ENCODE measurements around the gene FRS2. TPM values are rescaled to one million over a fixed set of nuclear protein-coding genes. Genes with fewer than 3 reads are reported as not detected.

FRS2 gene
- total and polyA plus RNA-seq, 2 of the 4 experiments (the other 2 are of a cell fraction) = 12.4 to 58.3 TPM

- no peak within 1 kb of the TSS for H2AFZ ChIP-seq (replicated peaks; ENCODE audit: low read length, poor library complexity)
- dilution Hi-C loops (cut with HindIII; ENCODE audit: low sequenced_read_pairs, unreplicated experiment) = no loop called here
- no peak within 1 kb of the TSS for H3K27ac ChIP-seq (ENCODE audit: insufficient read depth, low read length)
- TF ChIP-seq MAFK (IDR thresholded peaks at IDR 0.05; ENCODE audit: low read depth, low read length) = no peak
- TF ChIP-seq CEBPB (IDR thresholded peaks at IDR 0.05; ENCODE audit: low read depth, low read length) = no peak
- TF ChIP-seq NFE2L2 (IDR thresholded peaks at IDR 0.05; ENCODE audit: low read depth, low read length) = no peak
- TF ChIP-seq SMC3 (IDR thresholded peaks at IDR 0.05; ENCODE audit: low read depth, low read length) = no peak
- no peak for TF ChIP-seq BHLHE40 (IDR thresholded peaks at IDR 0.05; ENCODE audit: low read depth, low read length)
- no peak for TF ChIP-seq CHD1 (IDR thresholded peaks at IDR 0.05; ENCODE audit: low read depth, low read length)
- TF ChIP-seq MXI1 (IDR thresholded peaks at IDR 0.05; ENCODE audit: borderline replicate concordance, low read depth, low read length) = no peak
- no peak for TF ChIP-seq RAD21 (IDR thresholded peaks at IDR 0.05; ENCODE audit: low read length)
- TF ChIP-seq FOS (IDR thresholded peaks at IDR 0.05; ENCODE audit: low read depth, low read length) = no peak
- TF ChIP-seq, protein P1, sequence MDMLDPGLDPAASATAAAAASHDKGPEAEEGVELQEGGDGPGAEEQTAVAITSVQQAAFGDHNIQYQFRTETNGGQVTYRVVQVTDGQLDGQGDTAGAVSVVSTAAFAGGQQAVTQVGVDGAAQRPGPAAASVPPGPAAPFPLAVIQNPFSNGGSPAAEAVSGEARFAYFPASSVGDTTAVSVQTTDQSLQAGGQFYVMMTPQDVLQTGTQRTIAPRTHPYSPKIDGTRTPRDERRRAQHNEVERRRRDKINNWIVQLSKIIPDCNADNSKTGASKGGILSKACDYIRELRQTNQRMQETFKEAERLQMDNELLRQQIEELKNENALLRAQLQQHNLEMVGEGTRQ (IDR thresholded peaks at IDR 0.05; ENCODE audit: low read depth, low read length) = no peak
- no peak within 1 kb of the TSS for H4K5ac ChIP-seq (ENCODE audit: low read depth, low read length)
- H2AK9ac ChIP-seq (replicated peaks; ENCODE audit: low read depth, low read length, poor library complexity) = no peak within 1 kb of the TSS
- H3K9me1 ChIP-seq (ENCODE audit: insufficient read depth, low read length) = no peaks in the 10 kb centered on the region
- 73% methylated on average over 7 of the region's 11 CpGs; no CpG with 5 or more reads in 1 of the 2 experiments for WGBS, 2 experiments (ENCODE audit: extremely low coverage in 2 of 2, insufficient read length in 1 of 2)
- intact Hi-C loops (cut with micrococcal nuclease) = loop anchor here (5.0 kb wide), 1 partner anchor 52 kb away; no protein-coding TSS in a partner anchor
- no peak within 1 kb of the TSS for H3K23ac ChIP-seq (ENCODE audit: low read depth, low read length)
- H4K20me1 ChIP-seq (ENCODE audit: insufficient read depth, low read length) = no peaks in the 10 kb centered on the region
- no peak within 1 kb of the TSS for H3K9ac ChIP-seq (ENCODE audit: low read depth, low read length)
- in situ Hi-C loops (cut with MboI; ENCODE audit: low sequenced_read_pairs) = no loop called here
- no peaks in the 10 kb centered on the region for H3K36me3 ChIP-seq (ENCODE audit: control insufficient read depth, insufficient read depth, low read length)
- H3K14ac ChIP-seq (replicated peaks; ENCODE audit: low read depth, low read length) = no peak within 1 kb of the TSS
- H3K9me3 ChIP-seq (ENCODE audit: control insufficient read depth, insufficient read depth, low read length) = no peaks in the 10 kb centered on the region
- H4K91ac ChIP-seq (ENCODE audit: insufficient read depth, low read depth, low read length) = no peak within 1 kb of the TSS
- no peaks in the 10 kb centered on the region for H3K79me1 ChIP-seq (ENCODE audit: low read depth in 1 of 2, low read length in 2 of 2)
- DNase-seq (no peak), ATAC-seq (ENCODE audit: low read depth) (no peak)
- H3K56ac ChIP-seq (ENCODE audit: extremely low read depth, insufficient read depth, low read length) = no peak within 1 kb of the TSS
- H2BK20ac ChIP-seq (ENCODE audit: low read depth, low read length) = no peak within 1 kb of the TSS
- no peak within 1 kb of the TSS for H3K4me2 ChIP-seq (ENCODE audit: low read depth, low read length)
- no TSS peak for BruUV-seq (replicated peaks)
- no peaks in the 10 kb centered on the region for H3K4me1 ChIP-seq (ENCODE audit: control insufficient read depth, insufficient read depth, low read length)
- H3K4me3 ChIP-seq (ENCODE audit: insufficient read depth, low read depth, low read length) = no peak within 1 kb of the TSS
- no peak within 1 kb of the TSS for H4K8ac ChIP-seq (ENCODE audit: low read depth in 2 of 2, low read length in 2 of 2)
- H2BK120ac ChIP-seq (ENCODE audit: low read depth, low read length) = no peak within 1 kb of the TSS
- H3K27me3 ChIP-seq (ENCODE audit: control insufficient read depth, insufficient read depth, low read length) = peaks cover 4% of the 10 kb centered on the region
- POLR2A ChIA-PET (ENCODE audit: unreplicated experiment) = interaction anchor here (0.6 kb wide), 1 partner anchor 38 kb away, joined by 3 read pairs; no protein-coding TSS in a partner anchor
- CTCF ChIA-PET = no interaction called here
- H2BK15ac ChIP-seq (ENCODE audit: low read depth, low read length) = no peak within 1 kb of the TSS
- H2BK5ac ChIP-seq (ENCODE audit: low read depth, low read length, poor library complexity, severe bottlenecking) = no peak within 1 kb of the TSS
- H2AK5ac ChIP-seq (ENCODE audit: low read depth, low read length) = no peak within 1 kb of the TSS
- H3K18ac ChIP-seq (ENCODE audit: low read depth, low read length) = no peak within 1 kb of the TSS
- H3K4ac ChIP-seq (ENCODE audit: low read depth, low read length) = no peak within 1 kb of the TSS
These were observed 140.5 kb downstream of the FRS2 start, which contains the start of gene LRRC10 for GRCh38 chr12:69610729-69611128. TSS of gene LRRC10 (minus strand) at chr12:69610907. CDS start at chr12:69610838, 69 bp downstream.
